Heart left ventricle (tissue), 16 donors: ENCODE measurements around the gene SLC24A4. TPM values are rescaled to one million over a fixed set of nuclear protein-coding genes. Genes with fewer than 3 reads are reported as not detected.

ENCODE experiments used
- ATAC-seq, 4 donors: fragments of 200-7000 bp; cut with Tn5 transposase; one replicate each; pipeline ENCODE4 v1.9.1; 2020 to 2022; ENCODE audit warnings: moderate library complexity in 4 of 4, mild to moderate bottlenecking in 3 of 4, moderate number of reproducible peaks in 1 of 4
- DNase-seq, 5 donors: peaks; one replicate each; pipeline ENCODE4 v3.0.0-alpha.2; 2020
- H3K27ac ChIP-seq, 12 donors: fragments of 200-600 bp; sonication (generic) in 4 of 12; one replicate each; pipeline versions ENCODE4 v1.5.0 to v1.8.0; 2016 to 2022; ENCODE audit warnings: mild to moderate bottlenecking in 2 of 12
- H3K27me3 ChIP-seq, 9 donors: fragments of 200-600 bp; sonication (generic) in 2 of 9; one replicate each; pipeline versions ENCODE4 v1.5.1 to v1.8.0; 2016 to 2022; ENCODE audit warnings: mild to moderate bottlenecking in 3 of 9
- H3K36me3 ChIP-seq, 9 donors: fragments of 200-600 bp; sonication (generic) in 2 of 9; one replicate each; pipeline versions ENCODE4 v1.5.0 to v1.8.0; 2018 to 2022; ENCODE audit warnings: mild to moderate bottlenecking in 2 of 9
- H3K4me1 ChIP-seq, 12 donors: fragments of 200-600 bp; sonication (generic) in 4 of 12; one replicate each; pipeline versions ENCODE4 v1.5.0 to v1.8.0; 2016 to 2022; ENCODE audit warnings: mild to moderate bottlenecking in 3 of 12
- H3K4me3 ChIP-seq, 12 donors: fragments of 200-600 bp; sonication (generic) in 4 of 12; one replicate each; pipeline versions ENCODE4 v1.5.0 to v1.8.0; 2017 to 2022; ENCODE audit warnings: mild to moderate bottlenecking in 9 of 12, moderate library complexity in 4 of 12
- H3K9me3 ChIP-seq, 12 donors: fragments of 200-600 bp; sonication (generic) in 4 of 12; one replicate each; pipeline versions ENCODE4 v1.5.0 to v1.8.0; 2016 to 2022; ENCODE audit warnings: mild to moderate bottlenecking in 1 of 12
- POLR2A ChIP-seq, 2 donors: fragments of 450-650 bp; IDR thresholded peaks; one replicate each; pipeline ENCODE4 v1.6.1; 2017; ENCODE audit warnings: antibody characterized with exemption in 2 of 2, mild to moderate bottlenecking in 2 of 2, moderate library complexity in 2 of 2
- WGBS, 4 donors: extraction: QIAGEN DNeasy Blood & Tissue Kit in 2 of 4; methylation state at CpG; one replicate each; pipeline versions ENCODE4 v1.1.5 to v1.1.7; 2013 to 2018; 5-methylcytosine and 5-hydroxymethylcytosine counted together
- intact Hi-C, 10 donors: fragments of 100-400 bp; cut with DNase I; formaldehyde crosslinking; loops; one replicate each; pipeline versions ENCODE4 v1.11.1 to v1.14.2; 2022
- polyA plus RNA-seq, 2 donors: library from polyadenylated mRNA; stranded (reverse); fragments of 200-250 nt; gene quantifications; one replicate each; pipeline ENCODE4 v1.2.3, GENCODE V29; 2013
- total RNA-seq, 9 donors: library from RNA; depleted of rRNA in 2 of 9; stranded (reverse); fragments of >200 nt in 2 of 9; fragmentation: NEBNext Ultra II Directional in 3 of 9; extraction: Animal tissue kit (Norgen Biotek cat#: 25700) in 3 of 9; gene quantifications; one replicate each; pipeline versions ENCODE4 v1.1.0 to v1.2.4, GENCODE V29; 2016 to 2023
- TF ChIP-seq, protein P1 (sequence below), 12 donors: fragments of 200-600 bp; sonication (generic) in 4 of 12; IDR thresholded peaks; one replicate each; pipeline versions ENCODE4 v1.5.0 to v1.8.0; 2018 to 2022; ENCODE audit warnings: antibody characterized with exemption in 12 of 12, mild to moderate bottlenecking in 5 of 12
- donor health status: ischemic (EF 13 %, LVEDD 7.1; RV severe dilation, severe dysfunction).
- donor health status: healthy with polysubstance abuse.
- donor health status: DM: no; HTN: yes; CAD: no.
- donor health status: DM: no; HTN: no; CAD: no.
- donor health status: ischemic (EF 25% LVEDD 6.9; RV normal size, moderate dysfunction).
- donor health status: ischemic (EF 25% LVEDD 5.7; RV mildly dilated, moderate dysfunction).
- donor health status: healthy.
- donor health status: DM: yes; HTN: yes; CAD: no.
- donor health status: ischemic (EF 35%, LVEDD 5.7; RV mildly dilated, moderate dysfunction).
- donor health status: nonischemic (EF 11% LVEDD 7.7; RV severe dilation, severe dysfunction).
- donor health status: DM: yes; HTN: yes; CAD: no.
- donor health status: PGD.
- donor health status: ischemic (EF 29% LVEDD 5.4; RV normal size, mild dysfunction).
- donor health status: nonischemic (EF 23%, LVEDD 6.1; RV moderate dilation, normal function).

The SLC24A4 gene
- total and polyA plus RNA-seq, 11 donors = 0.05 to 1.6 (median 0.23) TPM

DNA sequence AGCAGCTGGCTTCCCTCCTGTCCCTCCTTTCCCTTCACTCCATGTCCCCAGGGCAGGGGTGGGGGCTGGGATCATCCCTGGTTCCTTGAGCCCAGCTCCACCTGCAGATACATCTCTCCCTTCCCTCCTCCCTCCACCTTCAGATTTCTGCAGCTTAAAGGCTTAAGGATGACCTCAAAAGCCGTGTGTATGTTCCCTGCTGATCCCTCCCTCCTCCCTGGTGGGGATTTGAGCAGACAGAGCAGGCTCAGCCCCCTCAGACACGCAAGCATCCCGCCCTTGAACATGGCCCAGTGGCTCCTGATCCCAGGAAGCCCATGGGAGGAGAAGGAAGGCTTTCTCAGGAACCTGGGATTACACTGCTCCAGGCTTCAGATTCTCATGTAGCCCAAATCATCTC is 107.7 kb downstream of the SLC24A4 start:
- no peak for DNase-seq
- no peak for ATAC-seq
- peaks cover 0 to 5% (median 0%) of the 10 kb centered on the region in 12 donors for H3K9me3 ChIP-seq
- H3K27ac ChIP-seq = no peak overlapping the region
- no peaks in the 10 kb centered on the region for H3K36me3 ChIP-seq
- intact Hi-C loops = no loop called here
- H3K4me3 ChIP-seq = no peak overlapping the region
- TF ChIP-seq POLR2A (IDR thresholded peaks at IDR 0.05) = no peak
- peaks cover 0 to 5% (median 0%) of the 10 kb centered on the region in 9 donors for H3K27me3 ChIP-seq
- H3K4me1 ChIP-seq = no peaks in the 10 kb centered on the region
- 58 to 73% (median 66%) methylated on average over 3 of the region's 3 CpGs for WGBS, 4 donors

DNA sequence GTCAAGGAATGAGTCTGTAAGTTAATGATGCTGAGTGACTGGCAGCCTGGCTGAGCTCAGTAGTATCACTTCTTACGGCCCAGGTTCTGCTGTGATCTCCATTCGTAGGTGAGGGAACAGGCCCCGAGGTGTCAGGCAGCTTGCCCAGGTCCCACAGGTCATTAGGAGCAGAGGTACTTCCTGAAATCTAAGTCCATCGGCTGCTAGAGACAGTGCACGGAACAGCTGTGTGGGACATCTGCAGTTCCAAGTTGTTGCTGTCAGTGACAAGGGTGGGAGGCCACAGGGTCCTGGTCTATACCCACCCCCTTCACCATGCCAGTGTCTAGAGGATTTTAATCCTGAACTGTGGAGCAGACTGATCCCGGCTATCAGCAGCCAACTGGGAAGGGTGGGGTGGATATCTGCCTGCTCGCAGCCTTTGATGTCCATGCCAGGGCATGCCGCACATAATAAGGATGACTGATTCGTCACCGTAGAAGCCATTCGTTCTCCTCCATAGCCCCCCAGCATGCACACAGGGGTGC is 108.3 kb downstream of the SLC24A4 start:
- TF ChIP-seq, protein P1, sequence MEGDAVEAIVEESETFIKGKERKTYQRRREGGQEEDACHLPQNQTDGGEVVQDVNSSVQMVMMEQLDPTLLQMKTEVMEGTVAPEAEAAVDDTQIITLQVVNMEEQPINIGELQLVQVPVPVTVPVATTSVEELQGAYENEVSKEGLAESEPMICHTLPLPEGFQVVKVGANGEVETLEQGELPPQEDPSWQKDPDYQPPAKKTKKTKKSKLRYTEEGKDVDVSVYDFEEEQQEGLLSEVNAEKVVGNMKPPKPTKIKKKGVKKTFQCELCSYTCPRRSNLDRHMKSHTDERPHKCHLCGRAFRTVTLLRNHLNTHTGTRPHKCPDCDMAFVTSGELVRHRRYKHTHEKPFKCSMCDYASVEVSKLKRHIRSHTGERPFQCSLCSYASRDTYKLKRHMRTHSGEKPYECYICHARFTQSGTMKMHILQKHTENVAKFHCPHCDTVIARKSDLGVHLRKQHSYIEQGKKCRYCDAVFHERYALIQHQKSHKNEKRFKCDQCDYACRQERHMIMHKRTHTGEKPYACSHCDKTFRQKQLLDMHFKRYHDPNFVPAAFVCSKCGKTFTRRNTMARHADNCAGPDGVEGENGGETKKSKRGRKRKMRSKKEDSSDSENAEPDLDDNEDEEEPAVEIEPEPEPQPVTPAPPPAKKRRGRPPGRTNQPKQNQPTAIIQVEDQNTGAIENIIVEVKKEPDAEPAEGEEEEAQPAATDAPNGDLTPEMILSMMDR (IDR thresholded peaks at IDR 0.05) = no peak
- no peak for TF ChIP-seq POLR2A (IDR thresholded peaks at IDR 0.05)
- no peak overlapping the region for H3K27ac ChIP-seq
- DNase-seq (no peak), ATAC-seq (no peak)
- H3K27me3 ChIP-seq = peaks cover 0 to 5% (median 0%) of the 10 kb centered on the region in 9 donors
- H3K9me3 ChIP-seq = peaks cover 0 to 5% (median 0%) of the 10 kb centered on the region in 12 donors
- no peak overlapping the region for H3K4me3 ChIP-seq
- 65 to 74% (median 68%) methylated on average over 11 of the region's 11 CpGs for WGBS, 4 donors
- intact Hi-C loops = no loop called here
- no peaks in the 10 kb centered on the region for H3K4me1 ChIP-seq
- H3K36me3 ChIP-seq = no peaks in the 10 kb centered on the region

DNA sequence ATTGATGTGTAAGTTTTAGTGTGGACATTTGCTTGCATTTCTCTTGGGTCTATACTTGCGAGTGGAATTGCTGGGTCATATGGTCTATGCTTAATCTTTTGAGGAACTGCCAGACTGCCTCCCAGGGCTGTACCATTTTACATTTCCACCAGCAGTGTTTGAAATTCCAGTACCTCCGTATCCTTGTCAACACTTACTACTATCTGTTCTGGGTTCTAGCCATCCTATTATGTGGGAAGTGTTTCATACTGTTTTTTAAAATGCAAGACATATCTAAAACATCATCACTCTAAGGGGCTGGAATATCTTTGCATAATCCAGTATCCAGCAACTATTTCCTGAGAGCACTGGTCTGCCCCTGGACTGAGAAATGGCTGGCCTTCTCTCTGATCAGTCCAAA is 110.4 kb downstream of the SLC24A4 start:
- no peak for TF ChIP-seq POLR2A (IDR thresholded peaks at IDR 0.05)
- TF ChIP-seq, protein P1 (IDR thresholded peaks at IDR 0.05) = no peak
- H3K27me3 ChIP-seq = peaks cover 0 to 5% (median 0%) of the 10 kb centered on the region in 9 donors
- DNase-seq = no peak
- H3K27ac ChIP-seq = no peak overlapping the region
- intact Hi-C loops = no loop called here
- no peaks in the 10 kb centered on the region for H3K36me3 ChIP-seq
- peaks cover 0 to 5% (median 0%) of the 10 kb centered on the region in 12 donors for H3K9me3 ChIP-seq
- ATAC-seq = no peak
- 93 to 100% (median 94%) methylated on average over 2 of the region's 2 CpGs for WGBS, 4 donors
- H3K4me3 ChIP-seq = no peak overlapping the region
- no peaks in the 10 kb centered on the region for H3K4me1 ChIP-seq

DNA sequence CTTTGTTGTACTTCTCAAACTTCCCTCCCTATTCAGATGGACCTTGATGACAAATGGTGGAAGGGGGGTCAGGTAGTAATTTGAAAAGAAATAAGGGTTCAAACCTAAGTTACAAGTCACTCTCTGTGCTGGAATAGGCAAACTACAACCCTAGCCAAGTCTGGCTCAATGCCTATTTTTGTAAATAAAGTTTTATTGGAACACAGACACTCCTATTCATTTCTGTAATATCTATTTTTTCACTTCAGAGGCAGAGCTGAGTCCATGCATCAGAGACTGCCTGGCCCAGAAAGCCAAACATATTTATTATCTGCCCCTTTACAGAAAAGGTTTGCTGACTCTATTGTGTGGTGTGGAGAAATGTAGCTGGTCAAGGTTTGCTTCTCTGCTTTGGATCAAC is 112.2 kb downstream of the SLC24A4 start:
- DNase-seq (no peak), ATAC-seq (no peak)
- TF ChIP-seq POLR2A (IDR thresholded peaks at IDR 0.05) = no peak
- TF ChIP-seq, protein P1 (IDR thresholded peaks at IDR 0.05) = no peak
- no peaks in the 10 kb centered on the region for H3K36me3 ChIP-seq
- H3K27me3 ChIP-seq = peaks cover 0 to 5% (median 0%) of the 10 kb centered on the region in 9 donors
- H3K27ac ChIP-seq = no peak overlapping the region
- H3K4me1 ChIP-seq = peaks cover 0 to 11% (median 6%) of the 10 kb centered on the region in 12 donors
- H3K9me3 ChIP-seq = peaks cover 0 to 5% (median 0%) of the 10 kb centered on the region in 12 donors
- no peak overlapping the region for H3K4me3 ChIP-seq
- intact Hi-C loops = no loop called here
